Measurements from ENCODE around the gene LSM3. TPM values are rescaled to one million over a fixed set of nuclear protein-coding genes. Genes with fewer than 3 reads are reported as not detected.

The LSM3 gene
- total and polyA plus RNA-seq, 2 of the 4 experiments (the other 2 are of a cell fraction) = 3.4 to 11.5 TPM

DNA sequence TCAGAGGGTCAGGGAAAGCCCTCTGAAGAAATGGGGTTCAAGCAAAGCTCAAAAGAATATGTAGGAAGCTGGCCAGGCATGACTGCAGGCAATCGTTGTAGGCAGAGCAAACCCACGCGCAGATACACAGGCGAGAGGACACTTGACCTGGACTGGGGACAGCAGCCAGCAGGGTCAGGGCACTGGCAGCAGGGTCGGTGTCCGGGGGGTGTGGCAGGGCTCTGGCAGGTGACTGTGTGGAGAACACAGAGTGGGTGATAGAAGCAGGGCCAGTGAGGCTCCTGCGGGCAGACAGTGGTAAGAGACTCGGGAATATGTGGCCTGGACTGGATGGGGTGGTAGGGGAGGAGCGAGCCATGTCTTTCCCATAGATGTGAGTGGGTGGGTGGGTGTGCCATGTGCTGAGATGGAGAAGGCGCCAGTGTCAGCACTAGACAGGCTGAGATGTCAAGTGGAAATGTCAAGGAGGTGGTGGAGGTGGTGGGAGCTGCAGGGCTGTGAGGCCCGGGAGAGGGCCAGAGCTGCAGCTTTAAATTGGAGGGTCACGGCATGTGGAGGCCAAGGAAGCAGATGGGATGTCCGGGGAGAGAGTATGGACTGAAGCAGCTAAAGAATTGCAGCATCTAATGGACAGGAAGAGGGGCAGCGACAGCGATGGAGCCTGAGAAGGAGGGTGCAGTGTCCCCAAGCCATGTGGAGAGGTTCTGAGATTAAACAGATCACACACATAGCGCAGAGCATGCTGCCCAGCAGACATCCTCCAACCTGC is 40.3 kb upstream of the LSM3 start:
- Histone ChIP-seq H2BK20ac (ENCODE audit: low read depth, low read length) (no peak overlapping the region), H3K9me3 (ENCODE audit: control insufficient read depth, insufficient read depth, low read length) (no peaks in the 10 kb centered on the region), H2AK5ac (ENCODE audit: low read depth, low read length) (no peak overlapping the region), H3K4ac (ENCODE audit: low read depth, low read length) (no peak overlapping the region), H3K79me1 (ENCODE audit: low read depth in 1 of 2, low read length in 2 of 2) (peaks cover 2 to 14% of the 10 kb centered on the region in 2 experiments; a peak in 2 of 4 replicates), H3K4me2 (ENCODE audit: low read depth, low read length) (no peak overlapping the region), H2AK9ac (replicated peaks; ENCODE audit: low read depth, low read length, poor library complexity) (peak overlapping the region; percentile 21), H4K8ac (ENCODE audit: low read depth in 2 of 2, low read length in 2 of 2) (no peak overlapping the region), H3K18ac (ENCODE audit: low read depth, low read length) (no peak overlapping the region), H3K23ac (ENCODE audit: low read depth, low read length) (no peak overlapping the region), H3K36me3 (ENCODE audit: control insufficient read depth, insufficient read depth, low read length) (peaks cover 72% of the 10 kb centered on the region), H3K4me1 (ENCODE audit: control insufficient read depth, insufficient read depth, low read length) (peaks cover 14% of the 10 kb centered on the region), H4K91ac (ENCODE audit: insufficient read depth, low read depth, low read length) (no peak overlapping the region), H2AFZ (replicated peaks; ENCODE audit: low read length, poor library complexity) (no peak overlapping the region), H4K5ac (ENCODE audit: low read depth, low read length) (no peak overlapping the region), H3K9ac (ENCODE audit: low read depth, low read length) (no peak overlapping the region), H3K27me3 (ENCODE audit: control insufficient read depth, insufficient read depth, low read length) (no peaks in the 10 kb centered on the region), H3K14ac (replicated peaks; ENCODE audit: low read depth, low read length) (no peak overlapping the region), H3K56ac (ENCODE audit: extremely low read depth, insufficient read depth, low read length) (no peak overlapping the region), H4K20me1 (ENCODE audit: insufficient read depth, low read length) (no peaks in the 10 kb centered on the region), H2BK15ac (ENCODE audit: low read depth, low read length) (no peak overlapping the region), H3K9me1 (ENCODE audit: insufficient read depth, low read length) (peaks cover 14% of the 10 kb centered on the region), H3K4me3 (ENCODE audit: insufficient read depth, low read depth, low read length) (no peak overlapping the region), H2BK120ac (ENCODE audit: low read depth, low read length) (no peak overlapping the region), H2BK5ac (ENCODE audit: low read depth, low read length, poor library complexity, severe bottlenecking) (no peak overlapping the region), H3K27ac (ENCODE audit: insufficient read depth, low read length) (no peak overlapping the region)
- dilution Hi-C loops (cut with HindIII; ENCODE audit: low sequenced_read_pairs, unreplicated experiment) = no loop called here
- DNase-seq (no peak), ATAC-seq (ENCODE audit: low read depth) (no peak)
- POLR2A ChIA-PET (ENCODE audit: unreplicated experiment) = no interaction called here
- no TSS peak for BruUV-seq (replicated peaks)
- no peak for TF ChIP-seq MAZ (IDR thresholded peaks at IDR 0.05; ENCODE audit: borderline replicate concordance, low read depth, low read length)
- TF ChIP-seq RCOR1 (IDR thresholded peaks at IDR 0.05; ENCODE audit: insufficient replicate concordance, low read length) = no peak
- TF ChIP-seq RFX5 (IDR thresholded peaks at IDR 0.05; ENCODE audit: low read depth, low read length) = no peak
- TF ChIP-seq MAFK (IDR thresholded peaks at IDR 0.05; ENCODE audit: low read depth, low read length) = no peak
- no peak for TF ChIP-seq CHD1 (IDR thresholded peaks at IDR 0.05; ENCODE audit: low read depth, low read length)
- TF ChIP-seq SMC3 (IDR thresholded peaks at IDR 0.05; ENCODE audit: low read depth, low read length) = no peak
- TF ChIP-seq BHLHE40 (IDR thresholded peaks at IDR 0.05; ENCODE audit: low read depth, low read length) = no peak
- no peak for TF ChIP-seq FOS (IDR thresholded peaks at IDR 0.05; ENCODE audit: low read depth, low read length)
- TF ChIP-seq MXI1 (IDR thresholded peaks at IDR 0.05; ENCODE audit: borderline replicate concordance, low read depth, low read length) = no peak
- no peak for TF ChIP-seq CTCF (conservative IDR thresholded peaks at IDR 0.05; ENCODE audit: low read depth, low read length)
- no peak for TF ChIP-seq CEBPB (IDR thresholded peaks at IDR 0.05; ENCODE audit: low read depth, low read length)
- TF ChIP-seq NFE2L2 (IDR thresholded peaks at IDR 0.05; ENCODE audit: low read depth, low read length) = no peak
- TF ChIP-seq RAD21 (IDR thresholded peaks at IDR 0.05; ENCODE audit: low read length) = no peak
- TF ChIP-seq, protein P1, sequence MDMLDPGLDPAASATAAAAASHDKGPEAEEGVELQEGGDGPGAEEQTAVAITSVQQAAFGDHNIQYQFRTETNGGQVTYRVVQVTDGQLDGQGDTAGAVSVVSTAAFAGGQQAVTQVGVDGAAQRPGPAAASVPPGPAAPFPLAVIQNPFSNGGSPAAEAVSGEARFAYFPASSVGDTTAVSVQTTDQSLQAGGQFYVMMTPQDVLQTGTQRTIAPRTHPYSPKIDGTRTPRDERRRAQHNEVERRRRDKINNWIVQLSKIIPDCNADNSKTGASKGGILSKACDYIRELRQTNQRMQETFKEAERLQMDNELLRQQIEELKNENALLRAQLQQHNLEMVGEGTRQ (IDR thresholded peaks at IDR 0.05; ENCODE audit: low read depth, low read length) = no peak
- TF ChIP-seq POLR2A (IDR thresholded peaks at IDR 0.05; ENCODE audit: low read depth, low read length) = no peak
- no peak for TF ChIP-seq ELK1 (IDR thresholded peaks at IDR 0.05; ENCODE audit: borderline replicate concordance, low read depth, low read length)
- in situ Hi-C loops (cut with MboI; ENCODE audit: low sequenced_read_pairs) = loop anchor here (25.0 kb wide), 1 partner anchor 101 kb away; no protein-coding TSS in a partner anchor
- CTCF ChIA-PET = no interaction called here
- 91% methylated on average over 11 of the region's 16 CpGs; no CpG with 5 or more reads in 1 of the 2 experiments for WGBS, 2 experiments (ENCODE audit: extremely low coverage in 2 of 2, insufficient read length in 1 of 2)
- intact Hi-C loops (cut with micrococcal nuclease) = no loop called here
